ENCODE results near the gene CHD3. TPM values are rescaled to one million over a fixed set of nuclear protein-coding genes. Genes with fewer than 3 reads are reported as not detected.

CHD3 gene
- total RNA-seq, 4 donors from 2014 or later, result 5.4 to 7.7 (median 6.0) TPM

DNA sequence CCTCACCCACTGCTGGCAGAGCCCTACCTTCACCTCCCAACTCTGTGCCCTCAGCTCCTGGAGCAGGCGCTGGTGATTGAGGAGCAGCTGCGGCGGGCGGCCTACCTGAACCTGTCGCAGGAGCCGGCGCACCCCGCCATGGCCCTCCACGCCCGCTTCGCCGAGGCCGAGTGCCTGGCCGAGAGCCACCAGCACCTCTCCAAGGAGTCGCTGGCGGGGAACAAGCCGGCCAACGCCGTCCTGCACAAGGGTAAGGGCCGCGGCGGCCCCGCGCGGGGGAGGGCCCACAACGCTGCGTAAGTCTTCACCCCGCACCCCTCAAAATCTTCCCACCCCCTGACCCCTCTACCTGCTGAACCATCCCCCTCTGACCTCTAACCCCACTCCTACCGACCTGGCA, 20.5 kb downstream of the CHD3 start:
- H3K4me1 ChIP-seq, result no peaks in the 10 kb centered on the region
- ATAC-seq (no peak), DNase-seq (no peak)
- no peaks in the 10 kb centered on the region for H3K27me3 ChIP-seq
- intact Hi-C loops (cut with DNase I; ENCODE audit: low total_unique reads) (no loop called here), in situ Hi-C loops (cut with MboI; ENCODE audit: low sequenced_read_pairs in 4 of 4) (no loop called here)
- no peak overlapping the region for H3K27ac ChIP-seq
- TF ChIP-seq, protein P1, sequence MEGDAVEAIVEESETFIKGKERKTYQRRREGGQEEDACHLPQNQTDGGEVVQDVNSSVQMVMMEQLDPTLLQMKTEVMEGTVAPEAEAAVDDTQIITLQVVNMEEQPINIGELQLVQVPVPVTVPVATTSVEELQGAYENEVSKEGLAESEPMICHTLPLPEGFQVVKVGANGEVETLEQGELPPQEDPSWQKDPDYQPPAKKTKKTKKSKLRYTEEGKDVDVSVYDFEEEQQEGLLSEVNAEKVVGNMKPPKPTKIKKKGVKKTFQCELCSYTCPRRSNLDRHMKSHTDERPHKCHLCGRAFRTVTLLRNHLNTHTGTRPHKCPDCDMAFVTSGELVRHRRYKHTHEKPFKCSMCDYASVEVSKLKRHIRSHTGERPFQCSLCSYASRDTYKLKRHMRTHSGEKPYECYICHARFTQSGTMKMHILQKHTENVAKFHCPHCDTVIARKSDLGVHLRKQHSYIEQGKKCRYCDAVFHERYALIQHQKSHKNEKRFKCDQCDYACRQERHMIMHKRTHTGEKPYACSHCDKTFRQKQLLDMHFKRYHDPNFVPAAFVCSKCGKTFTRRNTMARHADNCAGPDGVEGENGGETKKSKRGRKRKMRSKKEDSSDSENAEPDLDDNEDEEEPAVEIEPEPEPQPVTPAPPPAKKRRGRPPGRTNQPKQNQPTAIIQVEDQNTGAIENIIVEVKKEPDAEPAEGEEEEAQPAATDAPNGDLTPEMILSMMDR (IDR thresholded peaks at IDR 0.05 in 4 of 5, conservative IDR thresholded peaks at IDR 0.05 in 1 of 5), result no peak
- TF ChIP-seq POLR2A (IDR thresholded peaks at IDR 0.05), result no peak
- peaks cover 0 to 14% of the 10 kb centered on the region in 2 donors for H3K36me3 ChIP-seq
- no peaks in the 10 kb centered on the region for H3K9me3 ChIP-seq
- H3K4me3 ChIP-seq, result no peak overlapping the region

DNA sequence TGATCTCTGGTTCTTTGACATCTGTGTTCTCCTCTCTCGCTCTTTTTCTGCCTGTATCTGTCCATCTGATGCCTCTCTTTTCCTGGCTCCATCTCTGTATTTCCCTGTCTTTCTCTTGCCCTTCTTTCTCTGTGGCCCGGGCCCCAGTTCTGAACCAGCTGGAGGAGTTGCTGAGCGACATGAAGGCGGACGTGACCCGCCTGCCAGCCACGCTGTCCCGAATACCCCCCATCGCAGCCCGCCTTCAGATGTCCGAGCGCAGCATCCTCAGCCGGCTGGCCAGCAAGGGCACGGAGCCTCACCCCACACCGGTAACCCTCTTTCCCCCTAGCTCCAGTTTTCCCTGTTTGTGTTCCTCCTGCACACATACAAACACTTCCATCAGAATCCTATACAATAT, 21.7 kb downstream of the CHD3 start:
- Histone ChIP-seq H3K27ac (no peak overlapping the region), H3K36me3 (peaks cover 0 to 4% of the 10 kb centered on the region in 2 donors), H3K4me1 (peaks cover 10 to 11% of the 10 kb centered on the region in 2 donors), H3K9me3 (no peaks in the 10 kb centered on the region), H3K27me3 (no peaks in the 10 kb centered on the region), H3K4me3 (no peak overlapping the region)
- no peak for ATAC-seq
- no peak for TF ChIP-seq POLR2A (IDR thresholded peaks at IDR 0.05)
- TF ChIP-seq, protein P1 (IDR thresholded peaks at IDR 0.05 in 4 of 5, conservative IDR thresholded peaks at IDR 0.05 in 1 of 5), result no peak
- intact Hi-C loops (cut with DNase I; ENCODE audit: low total_unique reads) (loop anchor here (1.0 kb wide), 1 partner anchor 131 kb away; no protein-coding TSS in a partner anchor), in situ Hi-C loops (cut with MboI; ENCODE audit: low sequenced_read_pairs in 4 of 4) (loop anchor here (5.0 to 10.0 kb wide), 2 partner anchors 77 to 85 kb away; no protein-coding TSS in a partner anchor)
- DNase-seq, result no peak

DNA sequence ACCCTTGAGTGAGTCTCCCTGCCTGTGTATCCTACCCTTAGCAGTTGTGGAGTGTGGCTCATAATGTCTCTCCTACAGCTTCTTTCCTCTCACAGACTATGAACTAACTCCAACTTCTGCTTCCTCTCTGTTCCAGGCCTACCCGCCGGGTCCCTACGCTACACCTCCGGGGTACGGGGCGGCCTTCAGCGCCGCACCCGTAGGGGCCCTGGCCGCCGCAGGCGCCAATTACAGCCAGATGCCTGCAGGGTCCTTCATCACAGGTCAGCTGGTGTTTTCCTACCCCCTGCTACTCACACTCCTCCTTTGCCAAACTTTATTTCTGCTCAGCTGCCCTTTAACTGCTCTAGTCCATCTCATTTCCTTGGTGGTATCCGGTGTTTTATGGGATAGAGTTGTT, 22.1 kb downstream of the CHD3 start:
- in situ Hi-C loops (cut with MboI; ENCODE audit: low sequenced_read_pairs in 4 of 4), result loop anchor here (5.0 to 10.0 kb wide), 2 partner anchors 77 to 84 kb away; no protein-coding TSS in a partner anchor
- H3K9me3 ChIP-seq, result no peaks in the 10 kb centered on the region
- intact Hi-C loops (cut with DNase I; ENCODE audit: low total_unique reads), result loop anchor here (1.0 kb wide), 1 partner anchor 131 kb away; no protein-coding TSS in a partner anchor
- H3K27ac ChIP-seq, result no peak overlapping the region
- H3K4me1 ChIP-seq, result peaks cover 12 to 14% of the 10 kb centered on the region in 2 donors
- DNase-seq, result no peak
- peaks cover 0 to 4% of the 10 kb centered on the region in 2 donors for H3K36me3 ChIP-seq
- no peak overlapping the region for H3K4me3 ChIP-seq
- no peak for ATAC-seq
- H3K27me3 ChIP-seq, result no peaks in the 10 kb centered on the region
- TF ChIP-seq, protein P1 (IDR thresholded peaks at IDR 0.05 in 4 of 5, conservative IDR thresholded peaks at IDR 0.05 in 1 of 5), result no peak
- no peak for TF ChIP-seq POLR2A (IDR thresholded peaks at IDR 0.05)

DNA sequence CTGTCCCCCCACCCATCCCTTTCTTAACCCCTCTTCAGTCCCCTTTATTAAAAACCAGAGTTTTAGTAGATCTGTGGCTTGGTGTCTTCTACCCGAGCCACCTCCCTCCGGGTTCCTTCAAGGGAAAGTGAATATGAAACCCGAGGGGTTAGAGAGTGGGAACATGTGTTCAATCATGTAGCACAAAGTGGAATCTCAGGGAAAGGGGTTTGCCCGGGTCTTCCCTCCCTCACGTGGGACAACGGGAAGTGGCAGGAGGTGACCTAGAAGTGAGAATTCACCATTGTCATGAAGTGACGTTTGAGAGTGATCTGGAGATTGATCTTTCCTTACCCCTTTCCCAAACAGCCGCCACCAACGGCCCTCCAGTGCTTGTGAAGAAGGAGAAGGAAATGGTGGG, 22.5 kb downstream of the CHD3 start:
- peaks cover 0 to 4% of the 10 kb centered on the region in 2 donors for H3K36me3 ChIP-seq
- in situ Hi-C loops (cut with MboI; ENCODE audit: low sequenced_read_pairs in 4 of 4), result loop anchor here (5.0 to 10.0 kb wide), 2 partner anchors 76 to 84 kb away; no protein-coding TSS in a partner anchor
- H3K27me3 ChIP-seq, result no peaks in the 10 kb centered on the region
- H3K4me1 ChIP-seq, result peaks cover 13 to 15% of the 10 kb centered on the region in 2 donors
- intact Hi-C loops (cut with DNase I; ENCODE audit: low total_unique reads), result no loop called here
- no peaks in the 10 kb centered on the region for H3K9me3 ChIP-seq
- no peak for DNase-seq
- H3K4me3 ChIP-seq, result no peak overlapping the region
- TF ChIP-seq, protein P1 (IDR thresholded peaks at IDR 0.05 in 4 of 5, conservative IDR thresholded peaks at IDR 0.05 in 1 of 5), result no peak
- TF ChIP-seq POLR2A (IDR thresholded peaks at IDR 0.05), result no peak
- no peak for ATAC-seq
- H3K27ac ChIP-seq, result no peak overlapping the region
